GM23338 (cell line): ENCODE data around the gene LFNG. TPM values are rescaled to one million over a fixed set of nuclear protein-coding genes. Genes with fewer than 3 reads are reported as not detected.
A peak's percentile ranks its signal among the peaks of the same experiment; 100 is the strongest.

Experiments
- ATAC-seq: fragments of 200-7000 bp; cut with Tn5 transposase; 3 replicates; pipeline ENCODE4 v1.9.1; 2020
- DNase-seq: peaks from one replicate; pipeline ENCODE4 v3.0.0-alpha.2; 2015; ENCODE audit warnings: low spot score
- H2AFZ ChIP-seq: fragments of 200-600 bp; sonication (generic); 2 replicates; pipeline ENCODE4 v1.8.0; 2016; ENCODE audit warnings: antibody characterized with exemption, mild to moderate bottlenecking, moderate library complexity
- H3F3A ChIP-seq: fragments of 200-600 bp; sonication (generic); replicated peaks from 2 replicates; pipeline ENCODE4 v1.8.0; 2017; ENCODE audit warnings: antibody characterized with exemption, mixed run types, low read depth
- H3K27ac ChIP-seq: fragments of 200-600 bp; sonication (generic); 2 replicates; pipeline ENCODE4 v1.6.1; 2016; ENCODE audit warnings: low read depth
- H3K27me3 ChIP-seq: fragments of 200-600 bp; sonication (generic); 2 replicates; pipeline ENCODE4 v1.8.0; 2016; ENCODE audit warnings: mild to moderate bottlenecking, mixed run types, moderate library complexity; ENCODE audit not compliant: insufficient read depth
- H3K36me3 ChIP-seq: fragments of 200-600 bp; sonication (generic); 2 replicates; pipeline ENCODE4 v1.8.0; 2016; ENCODE audit warnings: mild to moderate bottlenecking; ENCODE audit not compliant: insufficient read depth
- H3K4me1 ChIP-seq: fragments of 200-600 bp; sonication (generic); 2 replicates; pipeline ENCODE4 v1.8.0; 2016; ENCODE audit warnings: mild to moderate bottlenecking, moderate library complexity; ENCODE audit not compliant: insufficient read depth
- H3K4me2 ChIP-seq: fragments of 200-600 bp; sonication (generic); 2 replicates; pipeline ENCODE4 v1.7.1; 2017; ENCODE audit warnings: mixed run types
- H3K4me3 ChIP-seq: fragments of 200-600 bp; sonication (generic); 2 replicates; pipeline ENCODE4 v1.6.1; 2016; ENCODE audit warnings: mixed run types
- H3K79me2 ChIP-seq: fragments of 200-600 bp; sonication (generic); replicated peaks from 2 replicates; pipeline ENCODE4 v1.8.0; 2017; ENCODE audit warnings: mild to moderate bottlenecking; ENCODE audit not compliant: insufficient read depth
- H3K9me2 ChIP-seq: fragments of 200-600 bp; sonication (generic); 2 replicates; pipeline ENCODE4 v1.8.0; 2017; ENCODE audit not compliant: insufficient read depth
- H4K20me1 ChIP-seq: fragments of 200-600 bp; sonication (generic); replicated peaks from 2 replicates; pipeline ENCODE4 v1.8.0; 2017; ENCODE audit warnings: mild to moderate bottlenecking; ENCODE audit not compliant: insufficient read depth
- H3K27ac Mint-ChIP-seq: 2 replicates; pipeline ENCODE4 v1.8.0; 2020; ENCODE audit warnings: inconsistent platforms, mild to moderate bottlenecking, moderate library complexity, mixed read lengths
- H3K27me3 Mint-ChIP-seq: 3 replicates; pipeline ENCODE4 v1.8.0; 2022; ENCODE audit warnings: low read depth, mild to moderate bottlenecking, moderate library complexity, mixed read lengths, inconsistent platforms; ENCODE audit not compliant: insufficient read depth, poor library complexity
- H3K36me3 Mint-ChIP-seq: 3 replicates; pipeline ENCODE4 v1.8.0; 2021; ENCODE audit warnings: low read depth, mild to moderate bottlenecking, inconsistent platforms, moderate library complexity, mixed read lengths
- H3K4me1 Mint-ChIP-seq: 3 replicates; pipeline ENCODE4 v1.8.0; 2020; ENCODE audit warnings: mild to moderate bottlenecking, inconsistent platforms, mixed read lengths
- H3K4me3 Mint-ChIP-seq: 3 replicates; pipeline ENCODE4 v1.8.0; 2021; ENCODE audit warnings: moderate library complexity, mild to moderate bottlenecking, inconsistent platforms, mixed read lengths
- H3K9me3 Mint-ChIP-seq: 3 replicates; pipeline ENCODE4 v1.8.0; 2020; ENCODE audit warnings: moderate library complexity, mild to moderate bottlenecking, inconsistent platforms, mixed read lengths
- CREB1 ChIP-seq: fragments of 250-450 bp; sonication (Bioruptor Pico); IDR thresholded peaks from 2 replicates; pipeline ENCODE4 v1.5.0; 2020; ENCODE audit warnings: low read depth, mild to moderate bottlenecking, moderate library complexity
- CTCF ChIP-seq, 2 experiments: fragments of 200-600 bp in 1 of 2; sonication (generic) in 1 of 2; conservative IDR thresholded peaks; 2 replicates each; pipeline versions ENCODE4 v1.5.1 to v1.6.1; 2016 to 2017; ENCODE audit warnings: antibody characterized with exemption in 2 of 2, low read depth in 2 of 2, mild to moderate bottlenecking in 2 of 2, moderate library complexity in 1 of 2
- ETS1 ChIP-seq: IDR thresholded peaks from 2 replicates; pipeline ENCODE4 v1.6.1; 2016; ENCODE audit warnings: antibody characterized with exemption
- EZH2 ChIP-seq: fragments of 200-600 bp; sonication (generic); IDR thresholded peaks from one replicate; pipeline ENCODE4 v1.8.0; 2017; ENCODE audit warnings: antibody characterized with exemption, mild to moderate bottlenecking, low read depth; ENCODE audit not compliant: unreplicated experiment
- EZH2phosphoT487 ChIP-seq: fragments of 200-600 bp; sonication (generic); IDR thresholded peaks from one replicate; pipeline ENCODE4 v1.8.1; 2018; ENCODE audit warnings: antibody characterized with exemption; ENCODE audit not compliant: unreplicated experiment
- JUNB ChIP-seq: IDR thresholded peaks from one replicate; pipeline ENCODE4 v1.6.1; 2016; ENCODE audit warnings: antibody characterized with exemption; ENCODE audit not compliant: unreplicated experiment
- NANOG ChIP-seq: IDR thresholded peaks from 2 replicates; pipeline ENCODE4 v1.6.1; 2016; ENCODE audit warnings: antibody characterized with exemption, borderline replicate concordance
- POLR2AphosphoS5 ChIP-seq: IDR thresholded peaks from 2 replicates; pipeline ENCODE4 v1.6.1; 2016; ENCODE audit warnings: antibody characterized with exemption, low read depth
- REST ChIP-seq: IDR thresholded peaks from one replicate; pipeline ENCODE4 v1.6.1; 2018; ENCODE audit warnings: antibody characterized with exemption; ENCODE audit not compliant: unreplicated experiment
- STAT1 ChIP-seq: IDR thresholded peaks from one replicate; pipeline ENCODE4 v1.6.1; 2016; ENCODE audit warnings: antibody characterized with exemption; ENCODE audit not compliant: unreplicated experiment
- ZNF114 ChIP-seq: fragments of 250-450 bp; sonication (Bioruptor Pico); IDR thresholded peaks from 2 replicates; pipeline ENCODE4 v1.5.0; 2020; ENCODE audit warnings: mild to moderate bottlenecking, moderate library complexity
- ZNF331 ChIP-seq: fragments of 250-450 bp; sonication (Bioruptor Pico); IDR thresholded peaks from 2 replicates; pipeline ENCODE4 v1.5.0; 2020; ENCODE audit warnings: low read depth, mild to moderate bottlenecking, moderate library complexity
- polyA plus RNA-seq: library from polyadenylated mRNA; unstranded; fragments of >200 nt; fragmentation: Nextera tagmentation; extraction: Ambion mirVana; gene quantifications from 2 replicates; pipeline ENCODE4 v1.2.1, GENCODE V29; 2016
- total RNA-seq: library from RNA; depleted of rRNA; stranded (reverse); fragments of >200 nt; shearing (Covaris generic); gene quantifications from 2 replicates; pipeline ENCODE4 v1.2.3, GENCODE V29; 2014
- TF ChIP-seq, protein P1 (sequence below): fragments of 250-450 bp; sonication (Bioruptor Pico); IDR thresholded peaks from 2 replicates; pipeline ENCODE4 v1.5.0; 2020; ENCODE audit warnings: mild to moderate bottlenecking, moderate library complexity

The LFNG gene
- total and polyA plus RNA-seq, 2 experiments from 2014 or later: 1.7 to 35.4 TPM

DNA sequence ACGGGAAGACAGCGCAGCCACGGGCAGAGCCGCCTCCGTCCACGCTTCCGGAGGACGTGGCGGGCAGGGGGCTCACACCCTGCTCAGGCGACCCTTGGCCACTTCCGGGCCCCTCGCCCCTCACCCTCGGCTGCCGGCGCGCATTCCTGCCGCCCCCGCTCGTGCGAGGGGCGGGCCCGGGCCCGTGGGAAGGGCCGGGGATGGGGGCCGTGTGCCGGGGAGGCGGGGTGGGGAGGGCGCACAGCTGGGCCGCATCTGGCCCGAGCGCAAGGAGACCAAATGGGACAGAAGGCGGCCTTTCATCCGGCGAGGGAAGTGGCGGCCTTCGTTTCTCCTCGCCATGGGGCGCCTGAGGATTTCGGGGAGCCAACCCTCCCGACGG, 846 bp upstream of the LFNG start:
- no peak overlapping the region for H3K27ac ChIP-seq
- Mint-ChIP-seq H3K4me1 (peaks cover 48% of the 10 kb centered on the region), H3K27me3 (peaks cover 42% of the 10 kb centered on the region), H3K36me3 (peaks cover 4% of the 10 kb centered on the region; the same call in 1 of the 3 replicates), H3K27ac (no peak overlapping the region), H3K9me3 (no peaks in the 10 kb centered on the region), H3K4me3 (peak overlapping the region; percentile 73)
- H3F3A ChIP-seq: peaks cover 6% of the 10 kb centered on the region; the same call in 1 of the 2 replicates
- peaks cover 28% of the 10 kb centered on the region for H3K27me3 ChIP-seq
- no peak for DNase-seq
- peaks cover 13% of the 10 kb centered on the region for H3K79me2 ChIP-seq
- H4K20me1 ChIP-seq: no peaks in the 10 kb centered on the region; the same call in 1 of the 2 replicates
- peak overlapping the region; percentile 63 for H3K4me3 ChIP-seq
- no peaks in the 10 kb centered on the region for H3K36me3 ChIP-seq
- H3K4me1 ChIP-seq: peaks cover 48% of the 10 kb centered on the region
- H3K4me2 ChIP-seq: peak overlapping the region; percentile 88
- peaks cover 9% of the 10 kb centered on the region; the same call in 1 of the 2 replicates for H3K9me2 ChIP-seq
- TF ChIP-seq ZNF331 (no peak), REST (no peak), ETS1 (no peak), CTCF (conservative IDR thresholded peaks at IDR 0.05; ENCODE audit: low read depth in 2 of 2) (no peak), JUNB (no peak), NANOG (no peak), POLR2AphosphoS5 (no peak), STAT1 (no peak), EZH2 (no peak), CREB1 (CRISPR knock-in tag) (no peak), ZNF114 (no peak), EZH2phosphoT487 (no peak)
- TF ChIP-seq, protein P1, sequence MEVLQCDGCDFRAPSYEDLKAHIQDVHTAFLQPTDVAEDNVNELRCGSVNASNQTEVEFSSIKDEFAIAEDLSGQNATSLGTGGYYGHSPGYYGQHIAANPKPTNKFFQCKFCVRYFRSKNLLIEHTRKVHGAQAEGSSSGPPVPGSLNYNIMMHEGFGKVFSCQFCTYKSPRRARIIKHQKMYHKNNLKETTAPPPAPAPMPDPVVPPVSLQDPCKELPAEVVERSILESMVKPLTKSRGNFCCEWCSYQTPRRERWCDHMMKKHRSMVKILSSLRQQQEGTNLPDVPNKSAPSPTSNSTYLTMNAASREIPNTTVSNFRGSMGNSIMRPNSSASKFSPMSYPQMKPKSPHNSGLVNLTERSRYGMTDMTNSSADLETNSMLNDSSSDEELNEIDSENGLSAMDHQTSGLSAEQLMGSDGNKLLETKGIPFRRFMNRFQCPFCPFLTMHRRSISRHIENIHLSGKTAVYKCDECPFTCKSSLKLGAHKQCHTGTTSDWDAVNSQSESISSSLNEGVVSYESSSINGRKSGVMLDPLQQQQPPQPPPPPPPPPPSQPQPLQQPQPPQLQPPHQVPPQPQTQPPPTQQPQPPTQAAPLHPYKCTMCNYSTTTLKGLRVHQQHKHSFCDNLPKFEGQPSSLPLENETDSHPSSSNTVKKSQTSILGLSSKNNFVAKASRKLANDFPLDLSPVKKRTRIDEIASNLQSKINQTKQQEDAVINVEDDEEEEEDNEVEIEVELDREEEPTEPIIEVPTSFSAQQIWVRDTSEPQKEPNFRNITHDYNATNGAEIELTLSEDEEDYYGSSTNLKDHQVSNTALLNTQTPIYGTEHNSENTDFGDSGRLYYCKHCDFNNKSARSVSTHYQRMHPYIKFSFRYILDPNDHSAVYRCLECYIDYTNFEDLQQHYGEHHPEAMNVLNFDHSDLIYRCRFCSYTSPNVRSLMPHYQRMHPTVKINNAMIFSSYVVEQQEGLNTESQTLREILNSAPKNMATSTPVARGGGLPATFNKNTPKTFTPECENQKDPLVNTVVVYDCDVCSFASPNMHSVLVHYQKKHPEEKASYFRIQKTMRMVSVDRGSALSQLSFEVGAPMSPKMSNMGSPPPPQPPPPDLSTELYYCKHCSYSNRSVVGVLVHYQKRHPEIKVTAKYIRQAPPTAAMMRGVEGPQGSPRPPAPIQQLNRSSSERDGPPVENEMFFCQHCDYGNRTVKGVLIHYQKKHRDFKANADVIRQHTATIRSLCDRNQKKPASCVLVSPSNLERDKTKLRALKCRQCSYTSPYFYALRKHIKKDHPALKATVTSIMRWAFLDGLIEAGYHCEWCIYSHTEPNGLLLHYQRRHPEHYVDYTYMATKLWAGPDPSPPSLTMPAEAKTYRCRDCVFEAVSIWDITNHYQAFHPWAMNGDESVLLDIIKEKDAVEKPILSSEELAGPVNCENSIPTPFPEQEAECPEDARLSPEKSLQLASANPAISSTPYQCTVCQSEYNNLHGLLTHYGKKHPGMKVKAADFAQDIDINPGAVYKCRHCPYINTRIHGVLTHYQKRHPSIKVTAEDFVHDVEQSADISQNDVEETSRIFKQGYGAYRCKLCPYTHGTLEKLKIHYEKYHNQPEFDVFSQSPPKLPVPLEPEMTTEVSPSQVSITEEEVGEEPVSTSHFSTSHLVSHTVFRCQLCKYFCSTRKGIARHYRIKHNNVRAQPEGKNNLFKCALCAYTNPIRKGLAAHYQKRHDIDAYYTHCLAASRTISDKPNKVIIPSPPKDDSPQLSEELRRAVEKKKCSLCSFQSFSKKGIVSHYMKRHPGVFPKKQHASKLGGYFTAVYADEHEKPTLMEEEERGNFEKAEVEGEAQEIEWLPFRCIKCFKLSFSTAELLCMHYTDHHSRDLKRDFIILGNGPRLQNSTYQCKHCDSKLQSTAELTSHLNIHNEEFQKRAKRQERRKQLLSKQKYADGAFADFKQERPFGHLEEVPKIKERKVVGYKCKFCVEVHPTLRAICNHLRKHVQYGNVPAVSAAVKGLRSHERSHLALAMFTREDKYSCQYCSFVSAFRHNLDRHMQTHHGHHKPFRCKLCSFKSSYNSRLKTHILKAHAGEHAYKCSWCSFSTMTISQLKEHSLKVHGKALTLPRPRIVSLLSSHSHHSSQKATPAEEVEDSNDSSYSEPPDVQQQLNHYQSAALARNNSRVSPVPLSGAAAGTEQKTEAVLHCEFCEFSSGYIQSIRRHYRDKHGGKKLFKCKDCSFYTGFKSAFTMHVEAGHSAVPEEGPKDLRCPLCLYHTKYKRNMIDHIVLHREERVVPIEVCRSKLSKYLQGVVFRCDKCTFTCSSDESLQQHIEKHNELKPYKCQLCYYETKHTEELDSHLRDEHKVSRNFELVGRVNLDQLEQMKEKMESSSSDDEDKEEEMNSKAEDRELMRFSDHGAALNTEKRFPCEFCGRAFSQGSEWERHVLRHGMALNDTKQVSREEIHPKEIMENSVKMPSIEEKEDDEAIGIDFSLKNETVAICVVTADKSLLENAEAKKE (CRISPR knock-in tag): no peak
- peak; percentile 1; the same call in 2 of the 3 replicates for ATAC-seq
- peak overlapping the region; percentile 66; the same call in 1 of the 2 replicates for H2AFZ ChIP-seq
